Duodenal mucosa (tissue), 2 donors: Measurements from ENCODE around the gene MTOR.

Experiments used
- H3K27ac ChIP-seq: one replicate; pipeline ENCODE4 v1.7.0; 2013; ENCODE audit warnings: low read depth, low read length
- H3K27me3 ChIP-seq, 2 donors: one replicate each; pipeline ENCODE4 v1.7.0; 2013; ENCODE audit warnings: low read length in 2 of 2, control low read depth in 1 of 2; ENCODE audit not compliant: insufficient read depth in 2 of 2, control insufficient read depth in 1 of 2
- H3K36me3 ChIP-seq, 2 donors: one replicate each; pipeline ENCODE4 v1.7.0; 2013; ENCODE audit warnings: low read length in 2 of 2, control low read depth in 1 of 2; ENCODE audit not compliant: insufficient read depth in 2 of 2, control insufficient read depth in 1 of 2
- H3K4me1 ChIP-seq, 2 donors: one replicate each; pipeline ENCODE4 v1.7.0; 2013; ENCODE audit warnings: low read length in 2 of 2, control low read depth in 1 of 2; ENCODE audit not compliant: insufficient read depth in 2 of 2, control insufficient read depth in 1 of 2
- H3K4me3 ChIP-seq, 2 donors: one replicate each; pipeline ENCODE4 v1.7.0; 2013; ENCODE audit warnings: low read length in 2 of 2, low read depth in 1 of 2
- H3K9ac ChIP-seq, 2 donors: one replicate each; pipeline ENCODE4 v1.7.0; 2013; ENCODE audit warnings: low read length in 2 of 2, low read depth in 1 of 2
- H3K9me3 ChIP-seq, 2 donors: one replicate each; pipeline ENCODE4 v1.7.0; 2013; ENCODE audit warnings: low read length in 2 of 2, control low read depth in 1 of 2; ENCODE audit not compliant: control insufficient read depth in 1 of 2

The MTOR gene

GRCh38 chr1:11253226-11253625 lies 9.1 kb downstream of the MTOR start:
- no peaks in the 10 kb centered on the region for H3K4me1 ChIP-seq
- H3K27ac ChIP-seq: no peak overlapping the region
- H3K4me3 ChIP-seq: no peak overlapping the region
- H3K9me3 ChIP-seq: no peaks in the 10 kb centered on the region
- peaks cover 32 to 68% of the 10 kb centered on the region in 2 donors for H3K36me3 ChIP-seq
- no peak overlapping the region for H3K9ac ChIP-seq
- H3K27me3 ChIP-seq: no peaks in the 10 kb centered on the region

GRCh38 chr1:11252538-11252937 lies 9.8 kb downstream of the MTOR start:
- H3K27me3 ChIP-seq: no peaks in the 10 kb centered on the region
- H3K9ac ChIP-seq: no peak overlapping the region
- H3K4me1 ChIP-seq: no peaks in the 10 kb centered on the region
- H3K9me3 ChIP-seq: no peaks in the 10 kb centered on the region
- no peak overlapping the region for H3K27ac ChIP-seq
- peaks cover 31 to 69% of the 10 kb centered on the region in 2 donors for H3K36me3 ChIP-seq
- no peak overlapping the region for H3K4me3 ChIP-seq

GRCh38 chr1:11248169-11248568 lies 14.2 kb downstream of the MTOR start:
- Histone ChIP-seq H3K9me3 (no peaks in the 10 kb centered on the region), H3K27me3 (no peaks in the 10 kb centered on the region), H3K4me3 (no peak overlapping the region), H3K27ac (no peak overlapping the region), H3K9ac (no peak overlapping the region), H3K4me1 (no peaks in the 10 kb centered on the region), H3K36me3 (peaks cover 26 to 71% of the 10 kb centered on the region in 2 donors)

- Histone ChIP-seq H3K36me3 (peaks cover 20 to 65% of the 10 kb centered on the region in 2 donors), H3K4me1 (no peaks in the 10 kb centered on the region), H3K9ac (no peak overlapping the region), H3K27me3 (no peaks in the 10 kb centered on the region), H3K27ac (no peak overlapping the region), H3K4me3 (no peak overlapping the region), H3K9me3 (no peaks in the 10 kb centered on the region)
These were observed 16.2 kb downstream of the MTOR start for GRCh38 chr1:11245904-11246719.

GRCh38 chr1:11245248-11245647 lies 17.1 kb downstream of the MTOR start:
- peaks cover 23 to 65% of the 10 kb centered on the region in 2 donors for H3K36me3 ChIP-seq
- no peaks in the 10 kb centered on the region for H3K27me3 ChIP-seq
- H3K4me3 ChIP-seq: no peak overlapping the region
- H3K9me3 ChIP-seq: no peaks in the 10 kb centered on the region
- H3K9ac ChIP-seq: no peak overlapping the region
- H3K27ac ChIP-seq: no peak overlapping the region
- no peaks in the 10 kb centered on the region for H3K4me1 ChIP-seq

- Histone ChIP-seq H3K4me1 (no peaks in the 10 kb centered on the region), H3K27me3 (no peaks in the 10 kb centered on the region), H3K9ac (no peak overlapping the region), H3K27ac (no peak overlapping the region), H3K9me3 (no peaks in the 10 kb centered on the region), H3K4me3 (no peak overlapping the region), H3K36me3 (peaks cover 51 to 74% of the 10 kb centered on the region in 2 donors)
These were observed 24.0 kb downstream of the MTOR start for GRCh38 chr1:11238311-11238710.

- H3K36me3 ChIP-seq: peaks cover 52 to 75% of the 10 kb centered on the region in 2 donors
These were observed 25.0 kb downstream of the MTOR start for GRCh38 chr1:11237356-11237755.

GRCh38 chr1:11233208-11233607 lies 29.1 kb downstream of the MTOR start:
- Histone ChIP-seq H3K4me3 (no peak overlapping the region), H3K36me3 (peaks cover 67 to 90% of the 10 kb centered on the region in 2 donors), H3K27ac (no peak overlapping the region), H3K27me3 (no peaks in the 10 kb centered on the region), H3K9ac (no peak overlapping the region), H3K4me1 (no peaks in the 10 kb centered on the region), H3K9me3 (no peaks in the 10 kb centered on the region)

More at GRCh38 chr1:11237356-11237755, 25.0 kb downstream of the MTOR start:
- no peak overlapping the region for H3K27ac ChIP-seq
- H3K4me3 ChIP-seq: no peak overlapping the region
- no peaks in the 10 kb centered on the region for H3K4me1 ChIP-seq
- H3K27me3 ChIP-seq: no peaks in the 10 kb centered on the region
- no peaks in the 10 kb centered on the region for H3K9me3 ChIP-seq
- no peak overlapping the region for H3K9ac ChIP-seq

- H3K4me1 ChIP-seq: no peaks in the 10 kb centered on the region
- no peaks in the 10 kb centered on the region for H3K9me3 ChIP-seq
- H3K27me3 ChIP-seq: no peaks in the 10 kb centered on the region
- no peak overlapping the region for H3K4me3 ChIP-seq
- H3K27ac ChIP-seq: no peak overlapping the region
- no peak overlapping the region for H3K9ac ChIP-seq
- H3K36me3 ChIP-seq: peaks cover 45 to 72% of the 10 kb centered on the region in 2 donors
These were observed 33.1 kb downstream of the MTOR start for GRCh38 chr1:11229203-11229602.

- Histone ChIP-seq H3K27me3 (no peaks in the 10 kb centered on the region), H3K9me3 (no peaks in the 10 kb centered on the region), H3K4me1 (no peaks in the 10 kb centered on the region), H3K9ac (no peak overlapping the region), H3K4me3 (no peak overlapping the region), H3K36me3 (peaks cover 38 to 59% of the 10 kb centered on the region in 2 donors), H3K27ac (no peak overlapping the region)
These were observed 35.0 kb downstream of the MTOR start for GRCh38 chr1:11227106-11228077.
